LHCN-M2 (cell line): ENCODE results near the gene SSBP4. TPM values are rescaled to one million over a fixed set of nuclear protein-coding genes. Genes with fewer than 3 reads are reported as not detected.

Experiments used
- total RNA-seq: library from RNA; depleted of rRNA; stranded (reverse); fragments of >200 nt; gene quantifications from 2 replicates; pipeline ENCODE4 v1.2.3, GENCODE V29; 2014; rRNA removed

Gene SSBP4
- total RNA-seq, 1 experiment from 2014 or later = 64.2 TPM

Other genes with a start within 250 kb of the SSBP4 start
- 3.3 and 13.0 TPM in 2 replicates for gene IFI30, start 245.6 kb upstream of the SSBP4 start, total RNA-seq
- gene MPV17L2, start 226.2 kb upstream of the SSBP4 start, total RNA-seq = 33.7 and 51.1 TPM in 2 replicates
- gene RAB3A, start 215.4 kb upstream of the SSBP4 start, total RNA-seq = 1.4 and 1.7 TPM in 2 replicates
- gene PDE4C, start 193.0 kb upstream of the SSBP4 start, total RNA-seq = 0.17 and 0.26 TPM in 2 replicates
- gene IQCN, start 144.9 kb upstream of the SSBP4 start, total RNA-seq = 0.06 and 0.13 TPM in 2 replicates
- gene JUND, start 137.8 kb upstream of the SSBP4 start, total RNA-seq = 47.3 and 60.9 TPM in 2 replicates
- 376 and 434 TPM in 2 replicates for gene LSM4, start 96.3 kb upstream of the SSBP4 start, total RNA-seq
- 8.0 and 11.0 TPM in 2 replicates for gene PGPEP1, start 78.8 kb upstream of the SSBP4 start, total RNA-seq
- gene GDF15, start 33.2 kb upstream of the SSBP4 start, total RNA-seq = 109 and 147 TPM in 2 replicates
- gene LRRC25, start 21.8 kb upstream of the SSBP4 start, total RNA-seq = not detected in 2 replicates
- 0.83 and 0.86 TPM in 2 replicates for gene ISYNA1, start 18.7 kb downstream of the SSBP4 start, total RNA-seq
- 10.5 and 10.8 TPM in 2 replicates for gene ELL, start 102.7 kb downstream of the SSBP4 start, total RNA-seq
- 374 and 409 TPM in 2 replicates for gene FKBP8, start 124.2 kb downstream of the SSBP4 start, total RNA-seq
- gene KXD1, start 138.5 kb downstream of the SSBP4 start, total RNA-seq = 136 and 148 TPM in 2 replicates
- 772 and 799 TPM in 2 replicates for gene UBA52, start 152.5 kb downstream of the SSBP4 start, total RNA-seq
- gene REX1BD, start 169.4 kb downstream of the SSBP4 start, total RNA-seq = 90.9 and 100 TPM in 2 replicates
- gene CRLF1, start 187.4 kb downstream of the SSBP4 start, total RNA-seq = 0.86 and 5.8 TPM in 2 replicates
- gene TMEM59L, start 193.5 kb downstream of the SSBP4 start, total RNA-seq = 0.11 and 0.26 TPM in 2 replicates
- gene KLHL26, start 217.6 kb downstream of the SSBP4 start, total RNA-seq = 3.3 and 5.3 TPM in 2 replicates